Duodenal mucosa (tissue), 2 donors: ENCODE results near the gene SACM1L.

ENCODE experiments used
- H3K27ac ChIP-seq: one replicate; pipeline ENCODE4 v1.7.0; 2013; ENCODE audit warnings: low read depth, low read length
- H3K27me3 ChIP-seq, 2 donors: one replicate each; pipeline ENCODE4 v1.7.0; 2013; ENCODE audit warnings: low read length in 2 of 2, control low read depth in 1 of 2; ENCODE audit not compliant: insufficient read depth in 2 of 2, control insufficient read depth in 1 of 2
- H3K36me3 ChIP-seq, 2 donors: one replicate each; pipeline ENCODE4 v1.7.0; 2013; ENCODE audit warnings: low read length in 2 of 2, control low read depth in 1 of 2; ENCODE audit not compliant: insufficient read depth in 2 of 2, control insufficient read depth in 1 of 2
- H3K4me1 ChIP-seq, 2 donors: one replicate each; pipeline ENCODE4 v1.7.0; 2013; ENCODE audit warnings: low read length in 2 of 2, control low read depth in 1 of 2; ENCODE audit not compliant: insufficient read depth in 2 of 2, control insufficient read depth in 1 of 2
- H3K4me3 ChIP-seq, 2 donors: one replicate each; pipeline ENCODE4 v1.7.0; 2013; ENCODE audit warnings: low read length in 2 of 2, low read depth in 1 of 2
- H3K9ac ChIP-seq, 2 donors: one replicate each; pipeline ENCODE4 v1.7.0; 2013; ENCODE audit warnings: low read length in 2 of 2, low read depth in 1 of 2
- H3K9me3 ChIP-seq, 2 donors: one replicate each; pipeline ENCODE4 v1.7.0; 2013; ENCODE audit warnings: low read length in 2 of 2, control low read depth in 1 of 2; ENCODE audit not compliant: control insufficient read depth in 1 of 2

Gene SACM1L

DNA sequence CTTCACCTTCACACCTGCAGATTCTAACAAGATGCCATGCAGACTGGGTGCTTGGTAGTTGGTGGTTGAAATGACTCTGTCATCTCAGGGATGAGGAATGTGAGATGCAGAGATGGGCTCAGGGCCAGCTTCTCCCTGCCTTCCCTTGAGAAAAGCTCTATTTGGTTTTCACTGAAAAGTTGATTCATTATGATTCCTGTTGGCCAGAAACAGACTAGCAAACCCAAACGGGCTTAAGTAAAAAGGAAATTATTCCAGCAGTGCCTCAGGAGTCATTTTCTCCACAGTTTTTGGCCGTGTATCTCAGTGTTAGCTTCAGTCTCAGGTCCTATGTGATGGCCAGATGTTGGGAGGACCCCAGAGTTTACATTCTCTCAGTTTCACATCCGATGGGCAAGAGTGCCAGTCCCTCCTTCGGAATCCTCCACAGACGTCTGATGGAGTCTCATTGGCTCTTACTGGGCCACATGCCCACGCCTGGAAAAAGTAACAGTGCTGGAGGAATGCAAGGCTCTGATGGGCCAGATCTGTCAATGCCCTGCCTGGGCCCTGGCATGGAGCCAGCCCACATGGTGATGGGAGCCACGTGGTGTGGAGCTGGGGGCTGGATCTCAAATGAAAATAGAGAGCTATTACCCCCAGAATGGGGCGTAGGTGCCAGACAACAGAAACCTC lies 22.3 kb upstream of the SACM1L start:
- peaks cover 30 to 51% of the 10 kb centered on the region in 2 donors for H3K36me3 ChIP-seq
- H3K27ac ChIP-seq = no peak overlapping the region
- H3K4me1 ChIP-seq = peaks cover 11 to 20% of the 10 kb centered on the region in 2 donors
- H3K27me3 ChIP-seq = no peaks in the 10 kb centered on the region
- no peak overlapping the region for H3K4me3 ChIP-seq
- no peak overlapping the region for H3K9ac ChIP-seq
- H3K9me3 ChIP-seq = no peaks in the 10 kb centered on the region

DNA sequence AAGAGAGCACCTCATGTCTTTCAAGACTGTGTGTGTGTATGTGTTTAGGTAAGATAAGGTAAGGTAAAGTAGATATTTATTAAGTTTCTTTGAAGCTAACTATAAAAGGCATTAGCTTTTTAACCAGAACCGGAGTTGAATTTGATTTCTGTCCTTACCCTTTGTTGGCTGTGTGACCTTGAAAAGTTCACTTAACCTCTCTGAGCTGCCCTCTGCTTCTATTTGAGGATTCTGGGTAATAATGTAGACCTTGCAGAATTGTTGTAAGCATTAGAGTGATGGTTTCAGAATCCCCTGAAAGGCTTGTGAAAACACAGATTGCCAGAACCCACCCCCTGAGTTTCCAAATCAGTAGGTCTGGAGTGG lies 21.6 kb upstream of the SACM1L start:
- H3K4me3 ChIP-seq = no peak overlapping the region
- H3K9ac ChIP-seq = no peak overlapping the region
- peaks cover 35 to 58% of the 10 kb centered on the region in 2 donors for H3K36me3 ChIP-seq
- no peaks in the 10 kb centered on the region for H3K27me3 ChIP-seq
- no peak overlapping the region for H3K27ac ChIP-seq
- H3K9me3 ChIP-seq = no peaks in the 10 kb centered on the region
- H3K4me1 ChIP-seq = peaks cover 11 to 20% of the 10 kb centered on the region in 2 donors

DNA sequence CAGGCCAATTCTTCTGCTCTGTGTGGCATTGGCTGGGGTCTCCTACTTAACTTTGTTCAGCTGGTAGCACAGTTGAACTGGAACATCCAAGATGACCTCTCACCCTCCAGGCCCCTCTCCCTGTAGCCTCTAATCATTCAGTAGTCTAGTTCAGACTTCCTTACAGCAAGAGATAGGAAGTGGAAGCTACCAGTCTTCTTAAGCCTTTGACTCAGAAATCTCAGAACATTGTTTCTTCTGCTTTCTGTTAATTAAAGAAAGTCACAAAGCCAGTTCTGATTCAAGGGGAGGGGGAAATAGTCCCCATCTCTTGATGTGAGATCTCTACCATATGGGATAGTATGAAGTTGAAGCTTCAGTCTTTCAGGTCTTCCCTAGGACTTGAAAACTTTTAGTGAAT lies 18.8 kb upstream of the SACM1L start:
- H3K36me3 ChIP-seq = peaks cover 40 to 82% of the 10 kb centered on the region in 2 donors
- no peak overlapping the region for H3K4me3 ChIP-seq
- H3K4me1 ChIP-seq = peaks cover 3 to 10% of the 10 kb centered on the region in 2 donors
- H3K27me3 ChIP-seq = no peaks in the 10 kb centered on the region
- no peak overlapping the region for H3K9ac ChIP-seq
- no peak overlapping the region for H3K27ac ChIP-seq
- H3K9me3 ChIP-seq = no peaks in the 10 kb centered on the region

DNA sequence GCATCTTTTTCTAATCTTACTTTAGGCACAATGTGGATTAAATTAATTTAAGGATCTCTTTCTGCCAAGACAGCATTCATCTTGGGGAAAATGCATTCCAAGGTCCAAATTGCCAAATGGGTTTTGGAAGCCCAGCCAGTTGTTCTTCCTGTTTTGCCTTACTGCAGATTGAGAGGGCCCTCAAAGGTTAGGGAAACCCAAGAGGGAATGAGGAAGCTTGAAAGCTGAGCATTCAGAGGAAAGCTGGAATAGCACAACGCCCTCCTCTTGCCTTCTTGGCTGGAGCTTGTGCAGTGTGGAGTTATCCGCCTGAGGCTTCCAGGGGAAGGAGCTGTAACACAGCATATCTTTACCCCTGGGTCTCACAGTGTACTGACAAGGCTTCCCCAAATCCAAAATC lies 18.2 kb upstream of the SACM1L start:
- peaks cover 0 to 10% of the 10 kb centered on the region in 2 donors for H3K4me1 ChIP-seq
- H3K36me3 ChIP-seq = peaks cover 40 to 79% of the 10 kb centered on the region in 2 donors

DNA sequence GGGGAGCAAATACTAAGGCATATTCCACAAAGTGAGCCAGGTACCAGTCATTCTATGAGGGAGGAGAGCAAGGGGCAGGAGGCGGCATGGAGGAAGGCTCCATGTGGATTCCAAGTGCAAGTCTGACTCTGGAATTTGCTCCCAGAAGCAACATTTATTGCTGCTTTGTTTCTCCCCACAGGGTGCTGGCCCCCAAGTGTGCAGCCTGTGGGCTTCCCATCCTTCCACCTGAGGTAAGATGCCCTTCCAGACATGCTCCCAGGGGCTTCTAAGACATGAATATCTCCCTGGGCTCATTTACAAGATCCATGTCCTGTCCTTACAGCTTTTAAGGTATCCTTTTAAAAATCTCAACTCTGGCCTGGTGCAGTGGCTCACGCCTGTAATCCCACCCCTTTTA lies 15.9 kb upstream of the SACM1L start:
- no peaks in the 10 kb centered on the region for H3K9me3 ChIP-seq
- H3K4me3 ChIP-seq = no peak overlapping the region
- H3K36me3 ChIP-seq = peaks cover 33 to 80% of the 10 kb centered on the region in 2 donors
- no peaks in the 10 kb centered on the region for H3K27me3 ChIP-seq
- H3K9ac ChIP-seq = no peak overlapping the region
- peaks cover 0 to 5% of the 10 kb centered on the region in 2 donors for H3K4me1 ChIP-seq
- no peak overlapping the region for H3K27ac ChIP-seq

More for the DNA sequence above, 18.2 kb upstream of the SACM1L start:
- Histone ChIP-seq H3K27me3 (no peaks in the 10 kb centered on the region), H3K9ac (no peak overlapping the region), H3K4me3 (no peak overlapping the region), H3K27ac (no peak overlapping the region), H3K9me3 (no peaks in the 10 kb centered on the region)

DNA sequence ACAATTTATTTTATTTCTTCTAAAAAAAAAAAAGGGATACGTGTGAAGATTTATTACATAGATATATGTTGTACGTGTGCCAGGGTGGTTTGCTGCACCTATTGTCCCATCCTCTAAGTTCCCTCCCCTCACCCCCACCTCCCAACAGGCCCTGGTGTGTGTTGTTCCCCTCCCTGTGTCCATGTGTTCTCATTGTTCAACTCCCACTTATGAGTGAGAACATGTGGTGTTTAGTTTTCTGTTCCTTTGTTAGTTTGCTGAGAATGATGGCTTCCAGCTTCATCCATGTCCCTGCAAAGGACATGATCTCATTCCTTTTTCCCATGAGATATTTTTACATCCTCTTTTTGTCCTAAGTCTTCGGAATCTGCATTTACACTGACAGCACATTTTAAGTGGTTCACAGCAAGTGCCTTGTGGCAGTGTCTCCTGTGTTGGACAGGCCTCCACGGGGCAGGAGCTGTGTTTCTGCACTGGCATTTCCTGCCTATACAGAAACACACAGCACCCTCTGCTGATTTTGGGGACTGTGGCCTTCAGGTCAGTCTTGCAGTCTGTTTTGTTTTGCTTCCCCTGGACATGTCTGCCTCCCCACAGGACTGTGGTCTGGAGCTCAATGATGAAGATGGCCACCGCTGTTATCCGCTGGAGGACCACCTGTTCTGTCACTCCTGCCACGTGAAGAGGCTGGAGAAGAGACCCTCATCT lies 12.7 kb upstream of the SACM1L start:
- Histone ChIP-seq H3K4me1 (no peaks in the 10 kb centered on the region), H3K27me3 (no peaks in the 10 kb centered on the region), H3K36me3 (peaks cover 19 to 67% of the 10 kb centered on the region in 2 donors), H3K4me3 (no peak overlapping the region), H3K27ac (peak overlapping the region; percentile 36), H3K9me3 (no peaks in the 10 kb centered on the region), H3K9ac (no peak overlapping the region)

DNA sequence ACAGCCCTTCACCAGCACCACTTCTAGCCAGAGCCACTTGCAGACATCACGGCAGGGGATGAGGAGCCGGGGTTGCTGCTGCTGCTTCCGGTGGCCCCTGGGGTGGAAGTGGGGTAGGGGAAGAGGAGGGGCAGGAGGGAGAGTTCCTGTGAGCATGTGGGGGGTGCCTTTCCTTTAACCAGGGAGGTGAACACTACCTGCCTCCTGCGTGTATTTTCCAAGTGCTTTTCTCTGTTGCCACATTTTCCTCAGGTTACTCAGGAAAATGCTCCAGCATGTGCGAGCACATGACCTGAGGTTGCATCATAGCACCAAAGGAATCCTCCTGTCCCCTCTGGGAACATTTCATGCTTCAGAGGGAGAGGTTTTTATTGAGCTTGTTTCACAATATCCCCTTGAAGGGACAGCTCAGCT lies 12.2 kb upstream of the SACM1L start:
- H3K27ac ChIP-seq = peak overlapping the region; percentile 36
- no peaks in the 10 kb centered on the region for H3K9me3 ChIP-seq
- H3K36me3 ChIP-seq = peaks cover 19 to 61% of the 10 kb centered on the region in 2 donors
- H3K9ac ChIP-seq = no peak overlapping the region
- no peaks in the 10 kb centered on the region for H3K27me3 ChIP-seq
- no peaks in the 10 kb centered on the region for H3K4me1 ChIP-seq
- no peak overlapping the region for H3K4me3 ChIP-seq

DNA sequence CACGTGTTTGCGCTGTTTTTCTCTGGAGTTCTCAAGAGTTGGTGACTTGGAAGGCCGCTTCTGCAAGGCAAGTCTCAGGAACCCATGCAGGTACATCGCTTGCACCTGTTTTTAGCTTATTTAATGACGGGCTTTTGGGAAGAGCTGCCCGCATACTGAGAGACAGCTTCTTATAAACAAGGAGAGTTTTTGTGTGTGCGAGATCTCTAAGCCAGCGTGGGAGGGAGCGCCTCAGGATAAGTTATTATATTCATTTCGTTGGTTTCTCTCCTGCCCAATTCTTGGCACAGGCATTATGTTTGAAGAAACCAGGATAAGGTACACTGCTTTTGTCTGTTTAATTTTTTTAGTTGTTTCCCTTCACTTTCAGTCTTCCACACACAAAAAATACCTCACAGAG lies 11.4 kb upstream of the SACM1L start:
- no peak overlapping the region for H3K4me3 ChIP-seq
- no peak overlapping the region for H3K27ac ChIP-seq
- no peak overlapping the region for H3K9ac ChIP-seq
- H3K36me3 ChIP-seq = peaks cover 15 to 53% of the 10 kb centered on the region in 2 donors
- H3K9me3 ChIP-seq = no peaks in the 10 kb centered on the region
- no peaks in the 10 kb centered on the region for H3K27me3 ChIP-seq
- H3K4me1 ChIP-seq = no peaks in the 10 kb centered on the region

DNA sequence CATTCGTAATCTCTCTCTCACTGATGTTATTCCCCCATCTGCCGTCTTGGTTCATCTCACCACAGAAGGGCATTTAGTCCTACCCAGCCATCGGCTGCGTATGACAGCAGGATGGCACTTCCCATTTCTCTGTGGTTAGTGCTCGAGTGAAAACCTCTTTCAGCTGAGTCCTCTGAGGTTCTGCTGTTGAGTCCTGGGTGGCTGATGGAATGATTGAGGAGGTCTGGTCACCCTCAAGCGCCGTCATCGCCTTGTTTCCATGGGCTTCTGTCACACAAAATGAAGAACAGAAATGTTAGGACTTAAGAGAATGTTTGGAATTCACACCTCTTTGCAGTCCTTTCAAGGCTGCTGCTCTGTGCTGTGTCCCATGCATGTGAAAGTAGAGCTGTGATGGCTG lies 9.4 kb upstream of the SACM1L start:
- no peaks in the 10 kb centered on the region for H3K9me3 ChIP-seq
- H3K27ac ChIP-seq = no peak overlapping the region
- no peak overlapping the region for H3K9ac ChIP-seq
- no peaks in the 10 kb centered on the region for H3K4me1 ChIP-seq
- H3K36me3 ChIP-seq = peaks cover 13 to 34% of the 10 kb centered on the region in 2 donors
- H3K4me3 ChIP-seq = no peak overlapping the region
- no peaks in the 10 kb centered on the region for H3K27me3 ChIP-seq

DNA sequence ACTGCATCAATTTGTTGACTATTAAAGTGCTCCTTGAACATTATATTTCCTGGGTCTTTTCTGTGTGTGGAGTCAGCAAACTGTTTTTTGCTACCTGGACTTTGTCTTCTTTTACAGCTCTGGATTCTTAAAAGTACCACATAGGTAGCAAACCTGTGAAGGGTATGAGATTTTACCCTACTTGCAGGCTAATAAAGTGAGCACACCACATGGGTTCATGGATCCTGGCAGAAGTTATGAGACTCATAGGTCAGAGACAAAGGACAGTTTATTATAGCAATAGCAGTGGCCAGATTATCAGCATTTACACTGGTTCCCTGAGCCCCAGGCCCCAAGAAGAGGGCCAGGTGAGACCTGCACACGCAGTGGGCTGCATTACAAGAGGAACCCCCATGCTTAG lies 8.0 kb upstream of the SACM1L start:
- H3K9ac ChIP-seq = no peak overlapping the region
- no peaks in the 10 kb centered on the region for H3K9me3 ChIP-seq
- no peak overlapping the region for H3K4me3 ChIP-seq
- H3K27me3 ChIP-seq = no peaks in the 10 kb centered on the region
- H3K4me1 ChIP-seq = no peaks in the 10 kb centered on the region
- H3K36me3 ChIP-seq = peaks cover 13 to 32% of the 10 kb centered on the region in 2 donors
- H3K27ac ChIP-seq = no peak overlapping the region
